ENCODE data around the gene VANGL2. TPM values are rescaled to one million over a fixed set of nuclear protein-coding genes. Genes with fewer than 3 reads are reported as not detected.

The VANGL2 gene
- total and polyA plus RNA-seq, 4 donors = 1.3 to 13.9 (median 2.2) TPM

GRCh38 chr1:160394673-160395072 is 5.7 kb upstream of the VANGL2 start:
- no peak for TF ChIP-seq CTCF (IDR thresholded peaks at IDR 0.05; ENCODE audit: control extremely low read depth, extremely low read depth)
- DNase-seq (no peak), ATAC-seq (ENCODE audit: insufficient read depth, low FRiP score) (no peak)
- 94 to 97% methylated on average over 8 of the region's 8 CpGs for WGBS, 2 donors
- peaks cover 0 to 6% (median 0%) of the 10 kb centered on the region in 4 donors for H3K9me3 ChIP-seq (ENCODE audit: control insufficient read depth in 4 of 4, insufficient read depth in 3 of 4, low read length in 3 of 4)
- H3K4me1 ChIP-seq (ENCODE audit: control insufficient read depth in 5 of 5, insufficient read depth in 5 of 5, low read length in 5 of 5) = peaks cover 0 to 3% (median 0%) of the 10 kb centered on the region in 5 donors
- no peak overlapping the region for H3K4me3 ChIP-seq
- no peak overlapping the region for H3K27ac ChIP-seq (ENCODE audit: low read depth in 1 of 2, low read length in 1 of 2)
- H3K36me3 ChIP-seq (ENCODE audit: control insufficient read depth in 4 of 4, insufficient read depth in 4 of 4, low read length in 4 of 4) = no peaks in the 10 kb centered on the region
- peaks cover 0 to 4% (median 3%) of the 10 kb centered on the region in 3 donors for H3K27me3 ChIP-seq (ENCODE audit: control insufficient read depth in 3 of 3, insufficient read depth in 3 of 3, low read length in 2 of 3)
- H3K9ac ChIP-seq (ENCODE audit: insufficient read depth in 1 of 2, low read length in 2 of 2) = no peak overlapping the region

- DNase-seq = no peak
- no peak for TF ChIP-seq CTCF (IDR thresholded peaks at IDR 0.05; ENCODE audit: control extremely low read depth, extremely low read depth)
- peaks cover 2 to 20% (median 8%) of the 10 kb centered on the region in 5 donors for H3K4me1 ChIP-seq (ENCODE audit: control insufficient read depth in 5 of 5, insufficient read depth in 5 of 5, low read length in 5 of 5)
- no peaks in the 10 kb centered on the region for H3K36me3 ChIP-seq (ENCODE audit: control insufficient read depth in 4 of 4, insufficient read depth in 4 of 4, low read length in 4 of 4)
- H3K9ac ChIP-seq (ENCODE audit: insufficient read depth in 1 of 2, low read length in 2 of 2) = no peak overlapping the region
- 69 to 79% methylated on average over 1 of the region's 1 CpG for WGBS, 2 donors
- H3K9me3 ChIP-seq (ENCODE audit: control insufficient read depth in 4 of 4, insufficient read depth in 3 of 4, low read length in 3 of 4) = no peaks in the 10 kb centered on the region
- no peak for ATAC-seq (ENCODE audit: insufficient read depth, low FRiP score)
- no peak overlapping the region for H3K27ac ChIP-seq (ENCODE audit: low read depth in 1 of 2, low read length in 1 of 2)
- H3K27me3 ChIP-seq (ENCODE audit: control insufficient read depth in 3 of 3, insufficient read depth in 3 of 3, low read length in 2 of 3) = no peaks in the 10 kb centered on the region
- no peak overlapping the region for H3K4me3 ChIP-seq
Observed at GRCh38 chr1:160397651-160398050, 2.7 kb upstream of the VANGL2 start.

GRCh38 chr1:160398823-160399222 is 1.5 kb upstream of the VANGL2 start:
- DNase-seq (no peak), ATAC-seq (ENCODE audit: insufficient read depth, low FRiP score) (no peak)
- Histone ChIP-seq H3K4me3 (no peak overlapping the region), H3K9me3 (ENCODE audit: control insufficient read depth in 4 of 4, insufficient read depth in 3 of 4, low read length in 3 of 4) (no peaks in the 10 kb centered on the region), H3K27ac (ENCODE audit: low read depth in 1 of 2, low read length in 1 of 2) (no peak overlapping the region), H3K27me3 (ENCODE audit: control insufficient read depth in 3 of 3, insufficient read depth in 3 of 3, low read length in 2 of 3) (no peaks in the 10 kb centered on the region), H3K9ac (ENCODE audit: insufficient read depth in 1 of 2, low read length in 2 of 2) (no peak overlapping the region), H3K4me1 (ENCODE audit: control insufficient read depth in 5 of 5, insufficient read depth in 5 of 5, low read length in 5 of 5) (peaks cover 2 to 25% (median 8%) of the 10 kb centered on the region in 5 donors), H3K36me3 (ENCODE audit: control insufficient read depth in 4 of 4, insufficient read depth in 4 of 4, low read length in 4 of 4) (no peaks in the 10 kb centered on the region)
- no peak for TF ChIP-seq CTCF (IDR thresholded peaks at IDR 0.05; ENCODE audit: control extremely low read depth, extremely low read depth)
- WGBS, 2 donors = 84 to 90% methylated on average over 4 of the region's 4 CpGs
